DOHH2 (cell line): ENCODE measurements around the gene C9orf50.

Source experiments
- EZH2phosphoT487 ChIP-seq: fragments of 200-600 bp; sonication (generic); IDR thresholded peaks from 2 replicates; pipeline ENCODE4 v1.6.1; 2017; ENCODE audit warnings: borderline replicate concordance, mild to moderate bottlenecking, antibody characterized with exemption, low read length, moderate library complexity, mixed read lengths
- TF ChIP-seq, protein P1 (sequence below): fragments of 200-600 bp; sonication (generic); IDR thresholded peaks from one replicate; pipeline ENCODE4 v1.5.1; 2014; ENCODE audit warnings: antibody characterized with exemption, mild to moderate bottlenecking, low read depth, low read length; ENCODE audit not compliant: poor library complexity, severe bottlenecking

DNA sequence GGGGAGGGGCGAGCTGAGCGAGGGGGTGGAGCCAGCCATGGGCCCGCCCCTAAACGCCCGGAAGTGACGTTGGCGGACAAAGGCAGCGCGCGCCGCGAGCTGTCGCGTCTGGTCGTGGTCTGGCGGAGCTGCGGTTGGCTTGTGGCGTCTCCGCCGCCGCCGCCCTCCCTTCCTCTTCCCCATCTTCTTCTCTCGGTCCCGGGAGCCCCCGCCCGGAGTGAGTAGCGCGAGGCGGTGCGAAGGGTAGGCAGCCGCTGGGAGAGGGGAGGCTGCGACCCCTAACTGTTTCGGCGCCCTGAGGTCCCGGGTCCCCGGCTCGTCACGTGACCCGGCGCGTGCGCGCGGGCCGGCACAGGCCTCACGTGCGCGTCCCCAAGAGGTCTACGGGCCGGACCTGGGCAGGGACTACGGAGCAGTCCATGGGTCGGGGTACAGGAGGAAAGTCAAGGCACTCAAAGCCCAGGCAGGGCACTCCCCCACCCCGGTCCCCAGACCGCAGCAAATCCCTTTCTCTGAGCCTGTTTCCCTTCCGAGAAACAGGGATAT, 5.3 kb upstream of the C9orf50 start, which contains the start of gene NTMT1:
- TF ChIP-seq, protein P1, sequence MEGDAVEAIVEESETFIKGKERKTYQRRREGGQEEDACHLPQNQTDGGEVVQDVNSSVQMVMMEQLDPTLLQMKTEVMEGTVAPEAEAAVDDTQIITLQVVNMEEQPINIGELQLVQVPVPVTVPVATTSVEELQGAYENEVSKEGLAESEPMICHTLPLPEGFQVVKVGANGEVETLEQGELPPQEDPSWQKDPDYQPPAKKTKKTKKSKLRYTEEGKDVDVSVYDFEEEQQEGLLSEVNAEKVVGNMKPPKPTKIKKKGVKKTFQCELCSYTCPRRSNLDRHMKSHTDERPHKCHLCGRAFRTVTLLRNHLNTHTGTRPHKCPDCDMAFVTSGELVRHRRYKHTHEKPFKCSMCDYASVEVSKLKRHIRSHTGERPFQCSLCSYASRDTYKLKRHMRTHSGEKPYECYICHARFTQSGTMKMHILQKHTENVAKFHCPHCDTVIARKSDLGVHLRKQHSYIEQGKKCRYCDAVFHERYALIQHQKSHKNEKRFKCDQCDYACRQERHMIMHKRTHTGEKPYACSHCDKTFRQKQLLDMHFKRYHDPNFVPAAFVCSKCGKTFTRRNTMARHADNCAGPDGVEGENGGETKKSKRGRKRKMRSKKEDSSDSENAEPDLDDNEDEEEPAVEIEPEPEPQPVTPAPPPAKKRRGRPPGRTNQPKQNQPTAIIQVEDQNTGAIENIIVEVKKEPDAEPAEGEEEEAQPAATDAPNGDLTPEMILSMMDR = no peak
- TF ChIP-seq EZH2phosphoT487 = no peak
